ENCODE results near the gene NIPBL. TPM values are rescaled to one million over a fixed set of nuclear protein-coding genes. Genes with fewer than 3 reads are reported as not detected.
A peak's percentile ranks its signal among the peaks of the same experiment; 100 is the strongest.
"Not testable (repeated sequence)": the region's sequence is repeated elsewhere in the genome, so short reads cannot be mapped to it uniquely, and the experiment has no call there.

The NIPBL gene
- total RNA-seq, 1 donor from 2014 or later = 28.9 TPM

GRCh38 chr5:36892085-36892830, 15.7 kb downstream of the NIPBL start:
- DNase-seq; ATAC-seq (ENCODE audit: poor library complexity); intact Hi-C loops (cut with DNase I): not testable (repeated sequence)

- DNase-seq (no peak), ATAC-seq (ENCODE audit: poor library complexity) (no peak)
- intact Hi-C loops (cut with DNase I) = no loop called here
Observed at GRCh38 chr5:36894954-36895353, 18.4 kb downstream of the NIPBL start.

GRCh38 chr5:36896476-36896875, 19.9 kb downstream of the NIPBL start:
- no peak for ATAC-seq (ENCODE audit: poor library complexity)
- no peak for DNase-seq
- intact Hi-C loops (cut with DNase I) = no loop called here

GRCh38 chr5:36897616-36898015, 21.0 kb downstream of the NIPBL start:
- DNase-seq = no peak
- ATAC-seq (ENCODE audit: poor library complexity) = no peak
- intact Hi-C loops (cut with DNase I) = no loop called here

- DNase-seq = no peak
- no peak for ATAC-seq (ENCODE audit: poor library complexity)
- intact Hi-C loops (cut with DNase I) = no loop called here
Observed at GRCh38 chr5:36899860-36900259, 23.3 kb downstream of the NIPBL start.

- peak; percentile 27 for ATAC-seq (ENCODE audit: poor library complexity)
Observed at GRCh38 chr5:36900283-36900682, 23.7 kb downstream of the NIPBL start.

GRCh38 chr5:36901077-36901476, 24.5 kb downstream of the NIPBL start:
- intact Hi-C loops (cut with DNase I); DNase-seq; ATAC-seq (ENCODE audit: poor library complexity): not testable (repeated sequence)

More at GRCh38 chr5:36900283-36900682, 23.7 kb downstream of the NIPBL start:
- intact Hi-C loops (cut with DNase I) = no loop called here
- no peak for DNase-seq

GRCh38 chr5:36901856-36902255, 25.3 kb downstream of the NIPBL start:
- ATAC-seq (ENCODE audit: poor library complexity) (no peak), DNase-seq (no peak)
- intact Hi-C loops (cut with DNase I) = no loop called here

GRCh38 chr5:36902353-36902752, 25.8 kb downstream of the NIPBL start:
- DNase-seq (no peak), ATAC-seq (ENCODE audit: poor library complexity) (no peak)
- intact Hi-C loops (cut with DNase I) = no loop called here

GRCh38 chr5:36904677-36905076, 28.1 kb downstream of the NIPBL start:
- intact Hi-C loops (cut with DNase I) = no loop called here
- DNase-seq (no peak), ATAC-seq (ENCODE audit: poor library complexity) (no peak)

GRCh38 chr5:36908544-36909260, 32.1 kb downstream of the NIPBL start:
- no peak for ATAC-seq (ENCODE audit: poor library complexity)
- intact Hi-C loops (cut with DNase I) = no loop called here
- no peak for DNase-seq

GRCh38 chr5:36915653-36916052, 39.1 kb downstream of the NIPBL start:
- DNase-seq = no peak
- intact Hi-C loops (cut with DNase I) = no loop called here
- no peak for ATAC-seq (ENCODE audit: poor library complexity)

- intact Hi-C loops (cut with DNase I); ATAC-seq (ENCODE audit: poor library complexity); DNase-seq: not testable (repeated sequence)
Observed at GRCh38 chr5:36916614-36917013, 40.0 kb downstream of the NIPBL start.

GRCh38 chr5:36917358-36917757, 40.8 kb downstream of the NIPBL start:
- intact Hi-C loops (cut with DNase I); ATAC-seq (ENCODE audit: poor library complexity); DNase-seq: not testable (repeated sequence)

- intact Hi-C loops (cut with DNase I) = no loop called here
- DNase-seq (no peak), ATAC-seq (ENCODE audit: poor library complexity) (no peak)
Observed at GRCh38 chr5:36919238-36919637, 42.7 kb downstream of the NIPBL start.

- intact Hi-C loops (cut with DNase I) = no loop called here
- DNase-seq = no peak
- peak; percentile 41 for ATAC-seq (ENCODE audit: poor library complexity)
Observed at GRCh38 chr5:36919650-36920049, 43.1 kb downstream of the NIPBL start.

- no peak for DNase-seq
- intact Hi-C loops (cut with DNase I) = no loop called here
- no peak for ATAC-seq (ENCODE audit: poor library complexity)
Observed at GRCh38 chr5:36928947-36929346, 52.4 kb downstream of the NIPBL start.

GRCh38 chr5:36929438-36929837, 52.9 kb downstream of the NIPBL start:
- no peak for ATAC-seq (ENCODE audit: poor library complexity)
- DNase-seq = no peak
- intact Hi-C loops (cut with DNase I) = no loop called here

- ATAC-seq (ENCODE audit: poor library complexity) (no peak), DNase-seq (no peak)
- intact Hi-C loops (cut with DNase I) = no loop called here
Observed at GRCh38 chr5:36932056-36932455, 55.5 kb downstream of the NIPBL start.

- DNase-seq = no peak
- intact Hi-C loops (cut with DNase I) = no loop called here
- no peak for ATAC-seq (ENCODE audit: poor library complexity)
Observed at GRCh38 chr5:36932699-36933098, 56.1 kb downstream of the NIPBL start.
